ENCODE measurements around the gene PIP4K2A. TPM values are rescaled to one million over a fixed set of nuclear protein-coding genes. Genes with fewer than 3 reads are reported as not detected.
A peak's percentile ranks its signal among the peaks of the same experiment; 100 is the strongest.

Gene PIP4K2A
- total RNA-seq, 2 donors from 2014 or later, result 42.6 to 58.6 TPM

- Histone ChIP-seq H3K27me3 (replicated peaks; ENCODE audit: insufficient read depth) (no peaks in the 10 kb centered on the region), H3K36me3 (no peaks in the 10 kb centered on the region), H3K9me3 (no peaks in the 10 kb centered on the region), H3K27ac (peak overlapping the region; percentile 49 to 86), H3K4me1 (ENCODE audit: control insufficient read depth in 1 of 2, low read depth in 2 of 2) (peaks cover 23 to 60% of the 10 kb centered on the region in 2 donors), H3K4me3 (peak overlapping the region; percentile 99)
- TF ChIP-seq CTCF (IDR thresholded peaks at IDR 0.05), result no peak
- DNase-seq (ENCODE audit: low spot score) (no peak), ATAC-seq (ENCODE audit: insufficient number of reproducible peaks, low FRiP score, low read depth) (no peak)
Measured at GRCh38 chr10:22710139-22710745, 4.1 kb downstream of the PIP4K2A start.

- peaks cover 20 to 65% of the 10 kb centered on the region in 2 donors for H3K4me1 ChIP-seq (ENCODE audit: control insufficient read depth in 1 of 2, low read depth in 2 of 2)
- H3K27ac ChIP-seq, result no peak overlapping the region
- no peak for ATAC-seq (ENCODE audit: insufficient number of reproducible peaks, low FRiP score, low read depth)
- H3K4me3 ChIP-seq, result no peak overlapping the region
- H3K27me3 ChIP-seq (replicated peaks; ENCODE audit: insufficient read depth), result no peaks in the 10 kb centered on the region
- TF ChIP-seq CTCF (IDR thresholded peaks at IDR 0.05), result no peak
- no peak for DNase-seq (ENCODE audit: low spot score)
- H3K9me3 ChIP-seq, result no peaks in the 10 kb centered on the region
- H3K36me3 ChIP-seq, result no peaks in the 10 kb centered on the region
Measured at GRCh38 chr10:22708772-22709171, 5.6 kb downstream of the PIP4K2A start.

DNA sequence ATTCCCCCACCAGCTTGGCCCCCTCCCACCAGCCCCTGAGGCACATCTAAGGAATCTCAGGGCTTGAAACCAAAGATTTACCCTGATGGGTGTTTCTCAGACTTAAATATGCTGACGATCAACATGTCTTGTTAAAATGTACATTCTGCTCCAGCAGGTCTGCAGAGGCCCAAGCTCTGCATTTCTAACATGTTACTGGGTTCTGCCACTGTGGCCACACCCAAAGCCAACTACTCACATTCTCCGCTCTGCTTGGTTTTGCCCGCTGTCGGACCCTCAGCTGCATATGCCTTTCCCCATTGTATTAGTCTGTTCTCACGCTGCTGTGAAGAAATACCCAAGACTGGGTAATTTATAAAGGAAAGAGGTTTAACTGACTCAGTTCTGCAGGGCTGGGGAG lies 8.9 kb downstream of the PIP4K2A start:
- Histone ChIP-seq H3K27ac (no peak overlapping the region), H3K4me1 (ENCODE audit: control insufficient read depth in 1 of 2, low read depth in 2 of 2) (peaks cover 9 to 72% of the 10 kb centered on the region in 2 donors), H3K36me3 (no peaks in the 10 kb centered on the region), H3K4me3 (no peak overlapping the region), H3K27me3 (replicated peaks; ENCODE audit: insufficient read depth) (no peaks in the 10 kb centered on the region), H3K9me3 (no peaks in the 10 kb centered on the region)
- no peak for ATAC-seq (ENCODE audit: insufficient number of reproducible peaks, low FRiP score, low read depth)
- DNase-seq (ENCODE audit: low spot score), result no peak
- no peak for TF ChIP-seq CTCF (IDR thresholded peaks at IDR 0.05)

GRCh38 chr10:22704942-22705341 lies 9.4 kb downstream of the PIP4K2A start:
- Histone ChIP-seq H3K27me3 (replicated peaks; ENCODE audit: insufficient read depth) (no peaks in the 10 kb centered on the region), H3K27ac (no peak overlapping the region), H3K4me3 (no peak overlapping the region), H3K36me3 (no peaks in the 10 kb centered on the region), H3K9me3 (no peaks in the 10 kb centered on the region), H3K4me1 (ENCODE audit: control insufficient read depth in 1 of 2, low read depth in 2 of 2) (peaks cover 3 to 66% of the 10 kb centered on the region in 2 donors)
- DNase-seq (ENCODE audit: low spot score) (no peak), ATAC-seq (ENCODE audit: insufficient number of reproducible peaks, low FRiP score, low read depth) (no peak)
- no peak for TF ChIP-seq CTCF (IDR thresholded peaks at IDR 0.05)

- peaks cover 4 to 63% of the 10 kb centered on the region in 2 donors for H3K4me1 ChIP-seq (ENCODE audit: control insufficient read depth in 1 of 2, low read depth in 2 of 2)
- no peak for ATAC-seq (ENCODE audit: insufficient number of reproducible peaks, low FRiP score, low read depth)
- no peak for TF ChIP-seq CTCF (IDR thresholded peaks at IDR 0.05)
- H3K9me3 ChIP-seq, result no peaks in the 10 kb centered on the region
- no peak overlapping the region for H3K27ac ChIP-seq
- H3K27me3 ChIP-seq (replicated peaks; ENCODE audit: insufficient read depth), result no peaks in the 10 kb centered on the region
- H3K4me3 ChIP-seq, result no peak overlapping the region
- DNase-seq (ENCODE audit: low spot score), result no peak
- H3K36me3 ChIP-seq, result no peaks in the 10 kb centered on the region
Measured at GRCh38 chr10:22704471-22704911, 9.9 kb downstream of the PIP4K2A start.
